ENCODE data around the gene ZNF850. TPM values are rescaled to one million over a fixed set of nuclear protein-coding genes. Genes with fewer than 3 reads are reported as not detected.

Gene ZNF850
- total and polyA plus RNA-seq, 2 of the 8 experiments (the other 6 are each of a cell fraction or from before 2014, with no cell fraction given) = 6.7 to 21.2 TPM

- TF ChIP-seq BCL11A (IDR thresholded peaks at IDR 0.05; ENCODE audit: low read depth in 2 of 2, low read length in 2 of 2) = no peak
Measured at GRCh38 chr19:36709423-36709822, 63.2 kb downstream of the ZNF850 start (continued).

Measured in H1 (cell line).